Measurements from ENCODE around the gene RD3L.

DNA sequence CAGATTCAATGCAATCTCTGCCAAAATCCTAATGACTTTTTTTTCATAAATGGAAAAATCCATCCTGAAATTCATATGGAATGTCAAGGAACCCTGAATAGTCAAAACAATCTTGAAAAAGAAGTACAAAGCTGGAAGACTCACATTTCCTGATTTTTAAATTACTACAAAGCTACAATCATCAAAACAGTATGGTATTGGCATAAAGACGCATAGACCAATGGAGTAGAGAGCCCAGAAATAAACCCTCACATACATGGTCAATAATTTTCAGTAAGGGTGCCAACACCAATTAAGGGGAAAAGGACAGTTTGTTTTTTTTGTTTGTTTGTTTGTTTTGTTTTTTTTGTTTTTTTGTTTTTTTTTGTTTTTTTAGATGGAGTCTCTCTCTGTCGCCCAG is 4.6 kb upstream of the RD3L start:
- TF ChIP-seq POLR2A (conservative IDR thresholded peaks at IDR 0.05) (no peak), ZFP36 (IDR thresholded peaks at IDR 0.05; ENCODE audit: low read depth, low read length, partially characterized antibody) (no peak), EZH2 (IDR thresholded peaks at IDR 0.05; ENCODE audit: borderline replicate concordance, low read depth, low read length) (no peak), RCOR1 (IDR thresholded peaks at IDR 0.05; ENCODE audit: borderline replicate concordance in 1 of 2, low read depth in 2 of 2, low read length in 2 of 2) (no peak), POLR2G (IDR thresholded peaks at IDR 0.05; ENCODE audit: low read depth, low read length) (no peak), FOS (IDR thresholded peaks at IDR 0.05; ENCODE audit: extremely low read depth, insufficient read length) (no peak), KAT7 (CRISPR knock-in tag; IDR thresholded peaks at IDR 0.05; ENCODE audit: borderline replicate concordance) (no peak), POLR2AphosphoS2 (IDR thresholded peaks at IDR 0.05; ENCODE audit: low read length) (no peak)
- TF ChIP-seq, protein P1, sequence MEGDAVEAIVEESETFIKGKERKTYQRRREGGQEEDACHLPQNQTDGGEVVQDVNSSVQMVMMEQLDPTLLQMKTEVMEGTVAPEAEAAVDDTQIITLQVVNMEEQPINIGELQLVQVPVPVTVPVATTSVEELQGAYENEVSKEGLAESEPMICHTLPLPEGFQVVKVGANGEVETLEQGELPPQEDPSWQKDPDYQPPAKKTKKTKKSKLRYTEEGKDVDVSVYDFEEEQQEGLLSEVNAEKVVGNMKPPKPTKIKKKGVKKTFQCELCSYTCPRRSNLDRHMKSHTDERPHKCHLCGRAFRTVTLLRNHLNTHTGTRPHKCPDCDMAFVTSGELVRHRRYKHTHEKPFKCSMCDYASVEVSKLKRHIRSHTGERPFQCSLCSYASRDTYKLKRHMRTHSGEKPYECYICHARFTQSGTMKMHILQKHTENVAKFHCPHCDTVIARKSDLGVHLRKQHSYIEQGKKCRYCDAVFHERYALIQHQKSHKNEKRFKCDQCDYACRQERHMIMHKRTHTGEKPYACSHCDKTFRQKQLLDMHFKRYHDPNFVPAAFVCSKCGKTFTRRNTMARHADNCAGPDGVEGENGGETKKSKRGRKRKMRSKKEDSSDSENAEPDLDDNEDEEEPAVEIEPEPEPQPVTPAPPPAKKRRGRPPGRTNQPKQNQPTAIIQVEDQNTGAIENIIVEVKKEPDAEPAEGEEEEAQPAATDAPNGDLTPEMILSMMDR (IDR thresholded peaks at IDR 0.05 in 2 of 3, conservative IDR thresholded peaks at IDR 0.05 in 1 of 3; ENCODE audit: insufficient read depth in 2 of 3, low read depth in 1 of 3, low read length in 3 of 3), result no peak
- TF ChIP-seq, protein P2, sequence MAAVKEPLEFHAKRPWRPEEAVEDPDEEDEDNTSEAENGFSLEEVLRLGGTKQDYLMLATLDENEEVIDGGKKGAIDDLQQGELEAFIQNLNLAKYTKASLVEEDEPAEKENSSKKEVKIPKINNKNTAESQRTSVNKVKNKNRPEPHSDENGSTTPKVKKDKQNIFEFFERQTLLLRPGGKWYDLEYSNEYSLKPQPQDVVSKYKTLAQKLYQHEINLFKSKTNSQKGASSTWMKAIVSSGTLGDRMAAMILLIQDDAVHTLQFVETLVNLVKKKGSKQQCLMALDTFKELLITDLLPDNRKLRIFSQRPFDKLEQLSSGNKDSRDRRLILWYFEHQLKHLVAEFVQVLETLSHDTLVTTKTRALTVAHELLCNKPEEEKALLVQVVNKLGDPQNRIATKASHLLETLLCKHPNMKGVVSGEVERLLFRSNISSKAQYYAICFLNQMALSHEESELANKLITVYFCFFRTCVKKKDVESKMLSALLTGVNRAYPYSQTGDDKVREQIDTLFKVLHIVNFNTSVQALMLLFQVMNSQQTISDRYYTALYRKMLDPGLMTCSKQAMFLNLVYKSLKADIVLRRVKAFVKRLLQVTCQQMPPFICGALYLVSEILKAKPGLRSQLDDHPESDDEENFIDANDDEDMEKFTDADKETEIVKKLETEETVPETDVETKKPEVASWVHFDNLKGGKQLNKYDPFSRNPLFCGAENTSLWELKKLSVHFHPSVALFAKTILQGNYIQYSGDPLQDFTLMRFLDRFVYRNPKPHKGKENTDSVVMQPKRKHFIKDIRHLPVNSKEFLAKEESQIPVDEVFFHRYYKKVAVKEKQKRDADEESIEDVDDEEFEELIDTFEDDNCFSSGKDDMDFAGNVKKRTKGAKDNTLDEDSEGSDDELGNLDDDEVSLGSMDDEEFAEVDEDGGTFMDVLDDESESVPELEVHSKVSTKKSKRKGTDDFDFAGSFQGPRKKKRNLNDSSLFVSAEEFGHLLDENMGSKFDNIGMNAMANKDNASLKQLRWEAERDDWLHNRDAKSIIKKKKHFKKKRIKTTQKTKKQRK (IDR thresholded peaks at IDR 0.05; ENCODE audit: borderline replicate concordance, low read depth, low read length), result no peak
- TF ChIP-seq, protein P3, sequence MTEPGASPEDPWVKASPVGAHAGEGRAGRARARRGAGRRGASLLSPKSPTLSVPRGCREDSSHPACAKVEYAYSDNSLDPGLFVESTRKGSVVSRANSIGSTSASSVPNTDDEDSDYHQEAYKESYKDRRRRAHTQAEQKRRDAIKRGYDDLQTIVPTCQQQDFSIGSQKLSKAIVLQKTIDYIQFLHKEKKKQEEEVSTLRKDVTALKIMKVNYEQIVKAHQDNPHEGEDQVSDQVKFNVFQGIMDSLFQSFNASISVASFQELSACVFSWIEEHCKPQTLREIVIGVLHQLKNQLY (CRISPR knock-in tag; conservative IDR thresholded peaks at IDR 0.05), result no peak
